Stimulated activated naive CD8-positive, alpha-beta T cell treated with anti-CD3 and anti-CD28 coated beads, Interleukin-15, Interleukin-2, amounts not matched to agents 100 ng/mL and 50 ng/mL, for 24 hours (primary cell): ENCODE measurements around the gene MOGAT1.
"Not testable (repeated sequence)": the region's sequence is repeated elsewhere in the genome, so short reads cannot be mapped to it uniquely, and the experiment has no call there.

Experiments
- H3K27ac Mint-ChIP-seq: one replicate; pipeline ENCODE4 v1.8.0; 2021; ENCODE audit warnings: mild to moderate bottlenecking, mixed read lengths
- H3K27me3 Mint-ChIP-seq: one replicate; pipeline ENCODE4 v1.8.0; 2021; ENCODE audit warnings: mixed read lengths
- H3K36me3 Mint-ChIP-seq: one replicate; pipeline ENCODE4 v1.8.0; 2021; ENCODE audit warnings: low read depth, mixed read lengths
- H3K4me1 Mint-ChIP-seq: one replicate; pipeline ENCODE4 v1.8.0; 2021; ENCODE audit warnings: low read depth, mixed read lengths
- H3K4me3 Mint-ChIP-seq: one replicate; pipeline ENCODE4 v1.8.0; 2021; ENCODE audit warnings: mild to moderate bottlenecking, mixed read lengths
- H3K9me3 Mint-ChIP-seq: one replicate; pipeline ENCODE4 v1.8.0; 2021; ENCODE audit warnings: mixed read lengths

MOGAT1 gene

GRCh38 chr2:222690564-222691200 lies 19.2 kb downstream of the MOGAT1 start:
- Mint-ChIP-seq H3K9me3 (no peaks in the 10 kb centered on the region), H3K27me3 (peaks cover 5% of the 10 kb centered on the region), H3K36me3 (no peaks in the 10 kb centered on the region), H3K4me3 (no peak overlapping the region), H3K4me1 (peaks cover 5% of the 10 kb centered on the region), H3K27ac (no peak overlapping the region)

GRCh38 chr2:222693413-222693812 lies 22.0 kb downstream of the MOGAT1 start:
- not testable (repeated sequence) for H3K36me3 Mint-ChIP-seq, H3K27me3 Mint-ChIP-seq, H3K4me3 Mint-ChIP-seq, H3K4me1 Mint-ChIP-seq, H3K9me3 Mint-ChIP-seq, H3K27ac Mint-ChIP-seq

GRCh38 chr2:222693837-222694236 lies 22.4 kb downstream of the MOGAT1 start:
- H3K27ac Mint-ChIP-seq, result no peak overlapping the region
- no peaks in the 10 kb centered on the region for H3K36me3 Mint-ChIP-seq
- H3K9me3 Mint-ChIP-seq, result no peaks in the 10 kb centered on the region
- peaks cover 6% of the 10 kb centered on the region for H3K27me3 Mint-ChIP-seq
- peaks cover 5% of the 10 kb centered on the region for H3K4me1 Mint-ChIP-seq
- H3K4me3 Mint-ChIP-seq, result no peak overlapping the region

- H3K9me3 Mint-ChIP-seq, result no peaks in the 10 kb centered on the region
- H3K4me1 Mint-ChIP-seq, result peaks cover 12% of the 10 kb centered on the region
- no peak overlapping the region for H3K27ac Mint-ChIP-seq
- H3K27me3 Mint-ChIP-seq, result peaks cover 21% of the 10 kb centered on the region
- no peak overlapping the region for H3K4me3 Mint-ChIP-seq
- H3K36me3 Mint-ChIP-seq, result no peaks in the 10 kb centered on the region
Measured at GRCh38 chr2:222698276-222698675, 26.8 kb downstream of the MOGAT1 start.

- Mint-ChIP-seq H3K4me3 (no peak overlapping the region), H3K9me3 (no peaks in the 10 kb centered on the region), H3K27ac (no peak overlapping the region), H3K4me1 (peaks cover 12% of the 10 kb centered on the region), H3K27me3 (peaks cover 21% of the 10 kb centered on the region), H3K36me3 (no peaks in the 10 kb centered on the region)
Measured at GRCh38 chr2:222701233-222701632, 29.8 kb downstream of the MOGAT1 start.

GRCh38 chr2:222701721-222702131 lies 30.3 kb downstream of the MOGAT1 start:
- Mint-ChIP-seq H3K4me1 (peaks cover 12% of the 10 kb centered on the region), H3K36me3 (no peaks in the 10 kb centered on the region), H3K4me3 (no peak overlapping the region), H3K27ac (no peak overlapping the region), H3K27me3 (peaks cover 20% of the 10 kb centered on the region), H3K9me3 (no peaks in the 10 kb centered on the region)

GRCh38 chr2:222703091-222703490 lies 31.6 kb downstream of the MOGAT1 start:
- H3K27me3 Mint-ChIP-seq, result peaks cover 22% of the 10 kb centered on the region
- H3K4me1 Mint-ChIP-seq, result peaks cover 19% of the 10 kb centered on the region
- H3K4me3 Mint-ChIP-seq, result no peak overlapping the region
- no peaks in the 10 kb centered on the region for H3K36me3 Mint-ChIP-seq
- no peaks in the 10 kb centered on the region for H3K9me3 Mint-ChIP-seq
- H3K27ac Mint-ChIP-seq, result no peak overlapping the region

- Mint-ChIP-seq H3K36me3 (no peaks in the 10 kb centered on the region), H3K4me1 (peaks cover 22% of the 10 kb centered on the region), H3K4me3 (no peak overlapping the region), H3K27ac (no peak overlapping the region), H3K27me3 (peaks cover 22% of the 10 kb centered on the region), H3K9me3 (no peaks in the 10 kb centered on the region)
Measured at GRCh38 chr2:222703886-222704285, 32.4 kb downstream of the MOGAT1 start.

GRCh38 chr2:222706616-222707015 lies 35.2 kb downstream of the MOGAT1 start:
- no peaks in the 10 kb centered on the region for H3K9me3 Mint-ChIP-seq
- H3K27me3 Mint-ChIP-seq, result peaks cover 28% of the 10 kb centered on the region
- H3K27ac Mint-ChIP-seq, result no peak overlapping the region
- H3K4me3 Mint-ChIP-seq, result no peak overlapping the region
- H3K36me3 Mint-ChIP-seq, result no peaks in the 10 kb centered on the region
- H3K4me1 Mint-ChIP-seq, result peaks cover 15% of the 10 kb centered on the region

- H3K4me1 Mint-ChIP-seq, result peaks cover 10% of the 10 kb centered on the region
- H3K27ac Mint-ChIP-seq, result no peak overlapping the region
- H3K9me3 Mint-ChIP-seq, result no peaks in the 10 kb centered on the region
- H3K4me3 Mint-ChIP-seq, result no peak overlapping the region
- no peaks in the 10 kb centered on the region for H3K36me3 Mint-ChIP-seq
- H3K27me3 Mint-ChIP-seq, result peaks cover 22% of the 10 kb centered on the region
Measured at GRCh38 chr2:222707102-222707688, 35.7 kb downstream of the MOGAT1 start.

- H3K4me1 Mint-ChIP-seq, result peaks cover 10% of the 10 kb centered on the region
- H3K27me3 Mint-ChIP-seq, result peaks cover 22% of the 10 kb centered on the region
- H3K9me3 Mint-ChIP-seq, result no peaks in the 10 kb centered on the region
- no peak overlapping the region for H3K27ac Mint-ChIP-seq
- no peaks in the 10 kb centered on the region for H3K36me3 Mint-ChIP-seq
- no peak overlapping the region for H3K4me3 Mint-ChIP-seq
Measured at GRCh38 chr2:222707689-222708273, 36.3 kb downstream of the MOGAT1 start.

GRCh38 chr2:222708274-222708710 lies 36.8 kb downstream of the MOGAT1 start:
- Mint-ChIP-seq H3K9me3 (no peaks in the 10 kb centered on the region), H3K27ac (no peak overlapping the region), H3K4me3 (no peak overlapping the region), H3K36me3 (no peaks in the 10 kb centered on the region), H3K4me1 (peaks cover 10% of the 10 kb centered on the region), H3K27me3 (peaks cover 22% of the 10 kb centered on the region)

GRCh38 chr2:222709191-222709891 lies 37.9 kb downstream of the MOGAT1 start:
- no peak overlapping the region for H3K4me3 Mint-ChIP-seq
- no peak overlapping the region for H3K27ac Mint-ChIP-seq
- H3K36me3 Mint-ChIP-seq, result no peaks in the 10 kb centered on the region
- H3K4me1 Mint-ChIP-seq, result peaks cover 10% of the 10 kb centered on the region
- H3K9me3 Mint-ChIP-seq, result no peaks in the 10 kb centered on the region
- H3K27me3 Mint-ChIP-seq, result peaks cover 27% of the 10 kb centered on the region

- no peaks in the 10 kb centered on the region for H3K36me3 Mint-ChIP-seq
- no peak overlapping the region for H3K27ac Mint-ChIP-seq
Measured at GRCh38 chr2:222710736-222711135, 39.3 kb downstream of the MOGAT1 start.

GRCh38 chr2:222711315-222711940 lies 40.0 kb downstream of the MOGAT1 start:
- Mint-ChIP-seq H3K9me3 (no peaks in the 10 kb centered on the region), H3K27me3 (peaks cover 35% of the 10 kb centered on the region), H3K27ac (no peak overlapping the region), H3K36me3 (no peaks in the 10 kb centered on the region), H3K4me3 (no peak overlapping the region), H3K4me1 (peaks cover 18% of the 10 kb centered on the region)

More at GRCh38 chr2:222710736-222711135, 39.3 kb downstream of the MOGAT1 start:
- H3K4me1 Mint-ChIP-seq, result peaks cover 13% of the 10 kb centered on the region
- no peak overlapping the region for H3K4me3 Mint-ChIP-seq
- H3K27me3 Mint-ChIP-seq, result peaks cover 31% of the 10 kb centered on the region
- H3K9me3 Mint-ChIP-seq, result no peaks in the 10 kb centered on the region
